HepG2 (cell line): ENCODE measurements around the gene GMCL2. TPM values are rescaled to one million over a fixed set of nuclear protein-coding genes. Genes with fewer than 3 reads are reported as not detected.

Experiments used
- BRF2 ChIP-seq: sonication (generic); formaldehyde crosslinking; IDR thresholded peaks from 2 replicates; pipeline ENCODE4 v1.8.1; 2022; ENCODE audit warnings: mild to moderate bottlenecking, missing genetic modification reagents
- E2F5 ChIP-seq: sonication (generic); formaldehyde crosslinking; conservative IDR thresholded peaks from 2 replicates; pipeline ENCODE4 v1.4.0; 2020; ENCODE audit warnings: missing genetic modification reagents
- FOXP4 ChIP-seq: sonication (generic); formaldehyde crosslinking; IDR thresholded peaks from 2 replicates; pipeline ENCODE4 v1.4.0; 2020; ENCODE audit warnings: missing genetic modification reagents
- MTF2 ChIP-seq: sonication (generic); formaldehyde crosslinking; IDR thresholded peaks from 2 replicates; pipeline ENCODE4 v1.5.0; 2020; ENCODE audit warnings: missing genetic modification reagents, borderline replicate concordance
- RXRB ChIP-seq: IDR thresholded peaks from 2 replicates; pipeline ENCODE4 v1.6.1; 2016; ENCODE audit warnings: borderline replicate concordance, missing genetic modification reagents, missing compliant biosample characterization
- SSRP1 ChIP-seq: IDR thresholded peaks from 2 replicates; pipeline ENCODE4 v1.6.1; 2016; ENCODE audit warnings: control low read depth
- THYN1 ChIP-seq: sonication (generic); formaldehyde crosslinking; IDR thresholded peaks from 2 replicates; pipeline ENCODE4 v1.8.1; 2023; ENCODE audit warnings: low read depth, mild to moderate bottlenecking, moderate library complexity, missing genetic modification reagents, borderline replicate concordance
- TMF1 ChIP-seq: sonication (generic); formaldehyde crosslinking; IDR thresholded peaks from 2 replicates; pipeline ENCODE4 v1.8.1; 2022; ENCODE audit warnings: low read depth, missing genetic modification reagents
- ZNF589 ChIP-seq: sonication (generic); formaldehyde crosslinking; conservative IDR thresholded peaks from 2 replicates; pipeline ENCODE4 v1.8.0; 2022; ENCODE audit warnings: mild to moderate bottlenecking, moderate library complexity, missing genetic modification reagents
- ZNF776 ChIP-seq: sonication (generic); formaldehyde crosslinking; IDR thresholded peaks from 2 replicates; pipeline ENCODE4 v1.4.0; 2020; ENCODE audit warnings: mild to moderate bottlenecking, missing genetic modification reagents
- ZNF879 ChIP-seq: sonication (generic); formaldehyde crosslinking; IDR thresholded peaks from 2 replicates; pipeline ENCODE4 v1.8.1; 2023; ENCODE audit warnings: missing genetic modification reagents
- polyA plus RNA-seq, 8 experiments: library from polyadenylated mRNA; depleted of rRNA in 3 of 8; stranded (reverse) in 7 of 8; unstranded in 1 of 8; fragments of >200 nt; fragmentation: Illumina TruSeq in 4 of 8; extraction: Trizol in 4 of 8; gene quantifications; 2 replicates each; pipeline versions ENCODE4 v1.2.1 to v1.2.3, GENCODE V29; 2011 to 2016; ENCODE audit warnings: low read depth in 4 of 8, missing spikeins in 1 of 8, mixed read lengths in 1 of 8; ENCODE audit not compliant: insufficient read depth in 1 of 8
- total RNA-seq, 5 experiments: library from RNA; depleted of rRNA; stranded (reverse); fragments of >200 nt; fragmentation: Illumina TruSeq; extraction: Trizol; gene quantifications; 2 replicates each; pipeline ENCODE4 v1.2.3, GENCODE V29; 2016; ENCODE audit warnings: low read depth in 1 of 5
- TF ChIP-seq, protein P1 (sequence below): sonication (generic); formaldehyde crosslinking; IDR thresholded peaks from 2 replicates; pipeline ENCODE4 v1.4.0; 2020; ENCODE audit warnings: missing genetic modification reagents
- TF ChIP-seq, protein P2 (sequence below), 2 experiments: sonication (generic) in 1 of 2; formaldehyde crosslinking in 1 of 2; IDR thresholded peaks; 2 replicates each; pipeline versions ENCODE4 v1.4.0 to v1.6.1; 2016 to 2020; ENCODE audit warnings: borderline replicate concordance in 1 of 2, low read depth in 1 of 2, mild to moderate bottlenecking in 1 of 2, missing genetic modification reagents in 1 of 2

Gene GMCL2
- total and polyA plus RNA-seq, 2 of the 13 experiments (the other 11 are each of a cell fraction or from before 2014, with no cell fraction given), result 0.03 TPM; not detected in 1

GRCh38 chr5:178232124-178232919, 45.2 kb upstream of the GMCL2 start, which contains the start of gene PHYKPL (continued):
- TF ChIP-seq FOXP4 (CRISPR knock-in tag), result 0 out of 2 replicates have a peak, but pooled peaks have one; percentile 24
- 0 out of 2 replicates have a peak, but pooled peaks have one; percentile 11 for TF ChIP-seq RXRB (CRISPR knock-in tag)
- no peak for TF ChIP-seq ZNF879
- TF ChIP-seq, protein P1, sequence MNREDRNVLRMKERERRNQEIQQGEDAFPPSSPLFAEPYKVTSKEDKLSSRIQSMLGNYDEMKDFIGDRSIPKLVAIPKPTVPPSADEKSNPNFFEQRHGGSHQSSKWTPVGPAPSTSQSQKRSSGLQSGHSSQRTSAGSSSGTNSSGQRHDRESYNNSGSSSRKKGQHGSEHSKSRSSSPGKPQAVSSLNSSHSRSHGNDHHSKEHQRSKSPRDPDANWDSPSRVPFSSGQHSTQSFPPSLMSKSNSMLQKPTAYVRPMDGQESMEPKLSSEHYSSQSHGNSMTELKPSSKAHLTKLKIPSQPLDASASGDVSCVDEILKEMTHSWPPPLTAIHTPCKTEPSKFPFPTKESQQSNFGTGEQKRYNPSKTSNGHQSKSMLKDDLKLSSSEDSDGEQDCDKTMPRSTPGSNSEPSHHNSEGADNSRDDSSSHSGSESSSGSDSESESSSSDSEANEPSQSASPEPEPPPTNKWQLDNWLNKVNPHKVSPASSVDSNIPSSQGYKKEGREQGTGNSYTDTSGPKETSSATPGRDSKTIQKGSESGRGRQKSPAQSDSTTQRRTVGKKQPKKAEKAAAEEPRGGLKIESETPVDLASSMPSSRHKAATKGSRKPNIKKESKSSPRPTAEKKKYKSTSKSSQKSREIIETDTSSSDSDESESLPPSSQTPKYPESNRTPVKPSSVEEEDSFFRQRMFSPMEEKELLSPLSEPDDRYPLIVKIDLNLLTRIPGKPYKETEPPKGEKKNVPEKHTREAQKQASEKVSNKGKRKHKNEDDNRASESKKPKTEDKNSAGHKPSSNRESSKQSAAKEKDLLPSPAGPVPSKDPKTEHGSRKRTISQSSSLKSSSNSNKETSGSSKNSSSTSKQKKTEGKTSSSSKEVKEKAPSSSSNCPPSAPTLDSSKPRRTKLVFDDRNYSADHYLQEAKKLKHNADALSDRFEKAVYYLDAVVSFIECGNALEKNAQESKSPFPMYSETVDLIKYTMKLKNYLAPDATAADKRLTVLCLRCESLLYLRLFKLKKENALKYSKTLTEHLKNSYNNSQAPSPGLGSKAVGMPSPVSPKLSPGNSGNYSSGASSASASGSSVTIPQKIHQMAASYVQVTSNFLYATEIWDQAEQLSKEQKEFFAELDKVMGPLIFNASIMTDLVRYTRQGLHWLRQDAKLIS (CRISPR knock-in tag), result no peak
- TF ChIP-seq TMF1 (CRISPR knock-in tag), result 0 out of 2 replicates have a peak, but pooled peaks have one; percentile 42
- peak; percentile 76; the same call in 1 of the 2 replicates for TF ChIP-seq BRF2 (CRISPR knock-in tag)
- 0 out of 2 replicates have a peak, but pooled peaks have one; percentile 13 for TF ChIP-seq SSRP1
- TF ChIP-seq ZNF589 (CRISPR knock-in tag), result peak; percentile 66; the same call in 1 of the 2 replicates
- 0 out of 2 replicates have a peak, but pooled peaks have one; percentile 54 for TF ChIP-seq MTF2 (CRISPR knock-in tag)
- no peak for TF ChIP-seq THYN1 (CRISPR knock-in tag)
- no peak for TF ChIP-seq E2F5 (CRISPR knock-in tag)
- TF ChIP-seq, protein P2, sequence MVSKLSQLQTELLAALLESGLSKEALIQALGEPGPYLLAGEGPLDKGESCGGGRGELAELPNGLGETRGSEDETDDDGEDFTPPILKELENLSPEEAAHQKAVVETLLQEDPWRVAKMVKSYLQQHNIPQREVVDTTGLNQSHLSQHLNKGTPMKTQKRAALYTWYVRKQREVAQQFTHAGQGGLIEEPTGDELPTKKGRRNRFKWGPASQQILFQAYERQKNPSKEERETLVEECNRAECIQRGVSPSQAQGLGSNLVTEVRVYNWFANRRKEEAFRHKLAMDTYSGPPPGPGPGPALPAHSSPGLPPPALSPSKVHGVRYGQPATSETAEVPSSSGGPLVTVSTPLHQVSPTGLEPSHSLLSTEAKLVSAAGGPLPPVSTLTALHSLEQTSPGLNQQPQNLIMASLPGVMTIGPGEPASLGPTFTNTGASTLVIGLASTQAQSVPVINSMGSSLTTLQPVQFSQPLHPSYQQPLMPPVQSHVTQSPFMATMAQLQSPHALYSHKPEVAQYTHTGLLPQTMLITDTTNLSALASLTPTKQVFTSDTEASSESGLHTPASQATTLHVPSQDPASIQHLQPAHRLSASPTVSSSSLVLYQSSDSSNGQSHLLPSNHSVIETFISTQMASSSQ (IDR thresholded peaks at IDR 0.05; ENCODE audit: low read depth), result no peak
- TF ChIP-seq, protein P2 (CRISPR knock-in tag; IDR thresholded peaks at IDR 0.05; ENCODE audit: borderline replicate concordance), result peak; percentile 22; the same call in 1 of the 2 replicates
- peak; percentile 87; the same call in 1 of the 2 replicates for TF ChIP-seq ZNF776 (CRISPR knock-in tag)
